NCI-H748 treated with DMSO at 0.1 percent for 48 hours (cell line): ENCODE data around the gene GSAP.
"Not testable (repeated sequence)": the region's sequence is repeated elsewhere in the genome, so short reads cannot be mapped to it uniquely, and the experiment has no call there.

Experiments
- DNase-seq: peaks from one replicate; lab custom pipeline; 2025; lab: John Stamatoyannopoulos, UW

GSAP gene

GRCh38 chr7:77354914-77355313 lies 61.2 kb downstream of the GSAP start:
- DNase-seq, result no peak

DNA sequence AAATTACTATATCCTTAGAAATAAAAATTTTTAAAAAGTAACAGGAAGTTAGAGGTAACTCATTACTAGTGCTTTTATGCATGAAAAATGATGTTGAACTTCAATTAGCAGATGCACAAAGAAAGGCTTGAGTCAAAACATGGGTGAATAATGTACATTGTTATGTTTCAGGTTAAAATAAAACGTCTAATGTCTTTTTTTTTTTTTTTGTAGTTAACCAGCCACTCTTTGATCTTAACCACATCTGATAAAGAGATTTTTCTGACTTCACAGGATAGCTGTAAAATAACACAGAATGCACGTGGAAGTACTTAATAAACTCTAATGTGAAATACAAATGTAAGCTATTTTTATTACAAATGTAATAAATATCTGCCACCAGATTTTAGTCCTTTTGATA lies 61.7 kb downstream of the GSAP start:
- no peak for DNase-seq

- no peak for DNase-seq
Measured at GRCh38 chr7:77353911-77354310, 62.2 kb downstream of the GSAP start.

GRCh38 chr7:77353407-77353721 lies 62.8 kb downstream of the GSAP start:
- DNase-seq, result no peak

DNA sequence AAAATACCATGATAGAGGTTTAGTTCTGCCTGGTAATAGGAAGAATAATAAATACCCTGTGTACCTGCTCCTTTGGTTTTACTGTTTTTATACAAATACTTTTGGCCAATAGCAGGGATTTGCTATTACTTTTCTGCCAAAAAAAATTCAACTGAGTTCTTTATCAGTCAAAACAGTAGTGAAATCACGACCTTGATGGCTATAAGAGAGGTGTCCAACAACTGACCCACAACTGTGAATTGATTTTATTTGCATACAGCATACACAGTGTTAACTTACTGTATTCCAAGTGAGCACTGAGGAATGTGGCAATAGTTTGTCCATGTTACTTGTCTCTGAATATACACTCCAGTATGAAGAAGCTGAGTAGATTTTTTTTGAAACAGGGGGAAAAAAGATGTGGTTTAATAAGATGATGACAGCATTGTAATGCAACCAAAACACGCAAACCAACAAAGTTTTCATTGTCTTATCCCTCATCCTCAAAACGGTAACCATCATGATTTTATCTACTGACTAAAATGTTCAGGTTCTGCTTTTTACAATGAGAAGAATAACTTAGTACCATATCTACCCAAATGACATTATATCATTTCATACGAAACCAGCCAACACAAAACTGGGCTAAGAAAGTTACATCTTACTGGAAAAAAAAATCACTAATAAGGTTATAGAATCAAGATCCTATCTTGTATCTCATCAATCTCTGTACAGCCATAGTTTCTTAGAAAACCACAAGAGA lies 63.3 kb downstream of the GSAP start:
- no peak for DNase-seq

DNA sequence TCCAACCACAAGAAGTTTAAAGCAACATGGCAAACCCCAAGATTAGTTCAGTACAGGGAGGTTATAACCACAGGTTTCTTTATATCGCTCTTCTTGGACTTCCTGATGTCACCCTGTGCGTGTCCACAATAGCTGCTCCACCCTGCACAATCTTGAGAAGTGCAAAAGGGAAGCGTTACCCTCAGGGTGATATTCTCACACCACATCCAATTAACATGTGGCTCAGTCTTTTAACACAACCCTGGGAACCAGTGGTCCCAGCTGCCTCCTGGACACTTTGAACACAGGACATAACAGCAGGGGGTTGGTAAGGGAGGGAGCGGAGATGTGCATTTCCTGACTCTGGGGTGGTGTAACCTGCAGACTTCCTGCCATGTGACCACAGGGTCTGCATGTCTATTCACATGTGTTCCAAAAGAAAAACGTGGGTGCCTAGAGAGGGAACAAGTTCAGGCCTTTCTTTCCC lies 64.6 kb downstream of the GSAP start:
- DNase-seq, result no peak

- no peak for DNase-seq
Measured at GRCh38 chr7:77349141-77349540, 67.0 kb downstream of the GSAP start.

- DNase-seq, result no peak
Measured at GRCh38 chr7:77348371-77348813, 67.8 kb downstream of the GSAP start.

- no peak for DNase-seq
Measured at GRCh38 chr7:77346441-77346840, 69.7 kb downstream of the GSAP start.

GRCh38 chr7:77345426-77345825 lies 70.7 kb downstream of the GSAP start:
- not testable (repeated sequence) for DNase-seq

DNA sequence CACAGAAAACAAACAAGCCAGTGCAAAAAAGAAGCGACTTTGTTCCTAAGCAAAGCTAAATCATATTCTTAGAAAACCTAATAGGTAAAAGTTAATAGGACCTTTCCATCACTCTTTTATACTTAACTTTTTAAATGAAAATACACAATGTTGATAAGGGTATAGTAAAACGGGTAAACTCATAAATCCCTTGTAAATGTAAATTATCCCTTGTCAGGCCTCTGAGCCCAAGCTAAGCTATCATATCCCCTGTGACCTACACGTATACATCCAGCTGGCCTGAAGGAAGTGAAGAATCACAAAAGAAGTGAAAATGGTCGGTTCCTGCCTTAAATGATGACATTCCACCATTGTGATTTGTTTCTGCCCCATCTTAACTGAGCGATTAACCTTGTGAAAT lies 76.4 kb downstream of the GSAP start:
- no peak for DNase-seq

GRCh38 chr7:77338883-77339629 lies 77.1 kb downstream of the GSAP start:
- DNase-seq, result no peak

DNA sequence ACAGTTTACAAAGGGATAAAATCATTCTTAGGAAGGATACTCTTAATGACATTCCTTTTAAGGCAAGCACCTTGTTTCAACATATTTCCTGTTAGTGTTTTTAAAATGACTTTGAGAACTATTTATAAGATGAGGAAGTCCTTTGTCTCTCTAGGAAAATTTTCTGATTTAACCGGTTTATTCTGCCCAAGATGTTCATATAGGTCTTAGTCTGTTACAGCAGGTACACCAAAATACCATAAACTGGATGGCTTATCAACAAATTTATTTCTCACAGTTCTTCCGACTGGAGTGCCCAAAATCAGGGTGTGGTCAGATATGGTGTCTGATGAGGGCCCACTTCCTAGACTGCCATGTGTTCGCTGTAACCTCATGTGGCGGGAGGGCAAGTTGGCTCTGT lies 77.9 kb downstream of the GSAP start:
- DNase-seq, result no peak

DNA sequence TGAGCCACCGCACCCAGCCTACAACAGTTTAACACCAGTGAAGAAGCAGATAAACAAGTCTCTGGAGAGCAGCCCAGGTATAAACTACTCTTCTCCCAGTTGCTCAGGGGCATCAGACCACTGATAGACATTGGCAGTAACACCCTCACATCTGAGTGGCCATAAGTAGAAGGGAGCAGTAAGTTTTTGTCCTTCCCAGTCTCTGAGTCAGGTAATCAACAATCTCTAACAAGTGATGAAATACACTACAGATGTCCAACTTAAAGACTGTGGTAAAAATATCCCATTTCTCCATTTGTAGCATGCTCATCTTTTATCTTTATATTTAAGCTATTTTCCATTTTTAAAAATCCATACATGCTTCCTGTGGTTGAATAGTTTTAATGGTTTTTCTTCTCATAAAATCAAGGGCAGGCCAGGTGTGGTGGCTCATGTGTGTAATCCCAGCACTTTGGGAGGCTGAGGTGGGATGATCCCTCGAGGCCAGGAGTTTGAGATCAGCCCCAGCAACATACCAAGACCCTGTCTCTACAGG lies 78.6 kb downstream of the GSAP start:
- no peak for DNase-seq

DNA sequence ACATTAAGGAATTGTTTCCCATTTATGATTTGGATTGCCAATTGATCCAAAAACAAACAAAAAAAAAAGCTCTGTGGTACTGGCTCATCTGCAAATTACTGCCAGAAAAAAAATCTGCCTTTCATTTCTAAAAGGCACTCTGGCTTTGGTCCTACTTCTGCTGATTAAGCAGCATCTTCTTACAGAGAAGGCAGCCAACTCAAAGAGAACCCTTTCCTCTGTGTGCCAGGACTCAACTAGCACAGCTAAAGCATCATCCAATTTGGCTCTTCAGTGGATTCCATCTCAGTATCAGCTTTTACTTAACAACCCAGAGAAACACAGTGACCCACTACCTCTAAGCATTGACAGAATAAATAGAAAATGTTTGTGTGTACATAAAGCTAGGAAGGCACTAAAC lies 80.6 kb downstream of the GSAP start:
- no peak for DNase-seq

GRCh38 chr7:77334039-77334438 lies 82.1 kb downstream of the GSAP start:
- DNase-seq, result not testable (repeated sequence)

DNA sequence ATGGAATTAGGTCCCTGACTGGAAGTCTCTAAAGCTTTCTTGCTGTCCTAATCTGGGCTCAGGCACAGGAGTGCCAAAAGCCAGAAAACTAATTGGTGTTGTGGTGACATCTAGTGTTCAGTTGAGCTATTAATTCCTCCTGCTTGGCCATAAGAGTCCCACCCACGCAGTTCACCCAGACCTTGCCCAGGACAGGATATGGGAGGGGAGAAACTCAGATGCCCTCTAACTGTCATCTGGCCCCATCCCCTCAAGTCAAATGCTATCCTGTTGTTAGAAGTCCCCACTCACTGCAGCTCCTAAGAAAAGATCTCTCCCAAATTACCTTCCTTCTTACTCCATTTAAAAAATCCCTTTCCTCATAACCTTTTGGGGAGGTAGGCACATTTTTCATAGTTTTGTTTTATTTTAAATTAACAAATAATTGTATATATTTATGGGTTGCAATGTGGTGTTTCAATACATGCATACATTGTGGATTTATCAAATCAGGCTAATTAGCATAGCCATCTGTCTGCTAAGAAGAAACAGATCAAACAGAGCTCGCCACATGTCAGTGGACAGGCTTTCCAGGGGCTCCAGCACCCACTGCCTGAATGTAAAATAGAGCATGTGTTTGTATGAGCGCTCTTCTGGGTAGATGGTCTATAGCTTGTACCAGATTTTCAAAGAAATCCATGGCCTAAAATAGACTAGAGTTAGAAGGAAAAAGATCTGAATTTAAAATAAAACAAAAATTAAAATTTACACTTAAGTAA lies 84.0 kb downstream of the GSAP start:
- DNase-seq, result peak; percentile 74

DNA sequence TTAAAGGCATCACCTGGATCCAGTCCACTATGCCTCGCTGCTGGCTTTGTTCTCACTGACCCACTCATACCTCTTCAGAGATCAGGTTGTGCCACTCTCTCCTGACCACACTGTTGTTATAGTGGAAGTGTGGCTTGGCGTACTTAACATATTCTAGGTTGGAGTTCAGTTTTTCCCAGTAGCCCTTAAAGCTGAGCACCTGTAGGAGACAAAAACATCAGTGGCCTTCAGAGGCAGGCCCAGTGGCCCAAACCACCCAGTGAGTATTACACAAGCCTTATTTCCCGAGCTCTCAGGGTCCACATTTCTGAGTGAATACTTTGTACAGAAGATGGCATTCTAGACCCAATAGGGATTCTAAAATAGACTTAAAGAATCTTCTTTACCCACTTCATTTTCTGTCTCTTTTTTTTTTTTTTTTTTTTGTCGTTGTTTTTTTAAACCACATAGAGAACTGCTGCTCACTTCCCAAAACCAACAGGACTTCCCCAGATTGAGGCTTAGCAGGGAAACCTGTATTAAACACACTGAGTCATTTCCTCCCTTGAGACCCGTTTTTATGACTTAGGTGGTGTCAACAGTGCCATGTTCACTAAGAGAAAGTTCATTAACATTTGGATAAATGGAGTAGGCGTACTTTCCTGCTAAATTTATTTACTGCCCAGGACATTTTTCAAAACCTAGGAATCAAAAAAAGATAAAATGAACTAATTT lies 85.8 kb downstream of the GSAP start:
- no peak for DNase-seq

- DNase-seq, result no peak
Measured at GRCh38 chr7:77329466-77330168, 86.5 kb downstream of the GSAP start.

DNA sequence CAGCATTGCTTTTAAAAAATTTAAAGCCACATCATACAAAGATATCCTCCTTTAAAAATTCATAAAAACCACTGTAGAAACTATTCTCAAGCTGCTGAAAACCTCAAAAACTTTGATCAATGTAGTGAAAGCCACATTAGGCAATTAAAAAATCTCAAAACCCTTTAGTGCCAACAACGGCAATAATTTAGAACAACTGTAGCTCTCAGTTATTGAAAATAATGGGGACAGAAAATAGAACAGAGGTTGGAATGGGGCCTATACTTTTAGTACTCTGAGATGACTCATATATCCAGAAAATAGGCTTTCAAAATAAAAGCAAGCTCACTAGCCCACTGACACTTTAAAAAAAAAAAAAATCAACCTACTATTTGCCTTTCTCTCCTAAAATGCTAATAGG lies 87.5 kb downstream of the GSAP start:
- no peak for DNase-seq

GRCh38 chr7:77327932-77328628 lies 88.1 kb downstream of the GSAP start:
- DNase-seq, result no peak
